GM12878 (cell line): Measurements from ENCODE around the gene IRF2. TPM values are rescaled to one million over a fixed set of nuclear protein-coding genes. Genes with fewer than 3 reads are reported as not detected.

ENCODE experiments used
- ATAC-seq: fragments of 200-7000 bp; cut with Tn5 transposase; 3 replicates; pipeline ENCODE4 v1.9.1; 2020; ENCODE audit warnings: mild to moderate bottlenecking, moderate library complexity
- BruUV-seq: library from RNA; stranded (reverse); fragments of 400-500 nt; replicated peaks from 2 replicates; lab custom pipeline; 2021; lab: Mats Ljungman, UMichigan
- CTCF ChIA-PET: fragments of 300-600 bp; sonication (Branson Sonifier 250); formaldehyde crosslinking; extraction: SDS; loops from one replicate; lab custom pipeline; 2021; ENCODE audit warnings: inconsistent platforms; lab: Yijun Ruan, JAX
- POLR2A ChIA-PET: fragments of 350-600 bp; formaldehyde crosslinking; extraction: SDS; loops from one replicate; lab custom pipeline; 2021; ENCODE audit warnings: inconsistent platforms; lab: Charles Lee
- RAD21 ChIA-PET: fragments of 300-600 bp; sonication (Branson Sonifier 250); formaldehyde crosslinking; loops from one replicate; lab custom pipeline; 2023; ENCODE audit warnings: antibody characterized with exemption; ENCODE audit not compliant: unreplicated experiment; lab: Charles Lee
- SMC1A ChIA-PET: fragments of 300-600 bp; sonication (Branson Sonifier 250); formaldehyde crosslinking; loops from one replicate; lab custom pipeline; 2023; ENCODE audit not compliant: unreplicated experiment, uncharacterized antibody; lab: Charles Lee
- DNase-seq: peaks from one replicate; pipeline ENCODE4 v3.0.0-alpha.2; 2011; ENCODE audit warnings: low read depth, low spot score
- FAIRE-seq: peaks from 3 replicates; lab custom pipeline; 2011; peaks lifted over from hg19 to GRCh38; lab: Jason Lieb, UNC
- H2AFZ ChIP-seq: 2 replicates; pipeline ENCODE4 v1.6.0; 2011; ENCODE audit warnings: low read depth, low read length, control low read depth; ENCODE audit not compliant: control insufficient read depth
- H3K27ac ChIP-seq: 2 replicates; pipeline ENCODE4 v1.5.1; 2011; ENCODE audit warnings: control low read depth; ENCODE audit not compliant: control insufficient read depth, insufficient read depth
- H3K27me3 ChIP-seq, 2 experiments: replicated peaks in 1 of 2; 2 replicates each; pipeline versions ENCODE4 v1.6.0 to v1.6.1; 2011; ENCODE audit warnings: low read length in 1 of 2; ENCODE audit not compliant: control insufficient read depth in 2 of 2, insufficient read depth in 2 of 2
- H3K36me3 ChIP-seq, 2 experiments: 2 replicates each; pipeline ENCODE4 v1.5.1; 2011; ENCODE audit warnings: low read length in 1 of 2; ENCODE audit not compliant: control insufficient read depth in 2 of 2, insufficient read depth in 2 of 2
- H3K4me1 ChIP-seq: 2 replicates; pipeline ENCODE4 v1.6.1; 2011; ENCODE audit warnings: mild to moderate bottlenecking, low read length, moderate library complexity, mixed read lengths; ENCODE audit not compliant: control insufficient read depth, insufficient read depth
- H3K4me2 ChIP-seq: 2 replicates; pipeline ENCODE4 v1.6.0; 2011; ENCODE audit warnings: control low read depth; ENCODE audit not compliant: control insufficient read depth, insufficient read depth
- H3K4me3 ChIP-seq: fragments of 200-600 bp; sonication (generic); 2 replicates; pipeline ENCODE4 v1.5.1; 2016
- H3K79me2 ChIP-seq: 2 replicates; pipeline ENCODE4 v1.6.0; 2011; ENCODE audit warnings: low read length; ENCODE audit not compliant: control insufficient read depth, insufficient read depth
- H3K9ac ChIP-seq: 2 replicates; pipeline ENCODE4 v1.8.0; 2011; ENCODE audit warnings: low read length, control low read depth, mixed read lengths; ENCODE audit not compliant: control insufficient read depth, insufficient read depth
- H3K9me3 ChIP-seq: replicated peaks from 3 replicates; pipeline ENCODE4 v1.5.1; 2011; ENCODE audit warnings: mild to moderate bottlenecking, low read length; ENCODE audit not compliant: control insufficient read depth, insufficient read depth
- H4K20me1 ChIP-seq: 2 replicates; pipeline ENCODE4 v1.6.0; 2011; ENCODE audit not compliant: control insufficient read depth, insufficient read depth
- BRCA1 ChIP-seq: IDR thresholded peaks from 2 replicates; pipeline ENCODE4 v1.6.1; 2011; ENCODE audit warnings: low read depth, low read length, improper control_type of control experiment
- EED ChIP-seq: sonication (generic); IDR thresholded peaks from 2 replicates; pipeline ENCODE4 v1.6.1; 2016; ENCODE audit warnings: antibody characterized with exemption, low read depth
- EZH2 ChIP-seq: IDR thresholded peaks from 2 replicates; pipeline ENCODE4 v1.6.1; 2012; ENCODE audit warnings: low read depth, mild to moderate bottlenecking, control low read depth, inconsistent platforms, low read length, borderline replicate concordance; ENCODE audit not compliant: control insufficient read depth
- IKZF1 ChIP-seq: fragments of 450-650 bp; conservative IDR thresholded peaks from 2 replicates; pipeline ENCODE4 v1.6.1; 2017; ENCODE audit warnings: antibody characterized with exemption, mild to moderate bottlenecking
- IKZF2 ChIP-seq, 2 experiments: fragments of 450-650 bp; IDR thresholded peaks; 2 replicates each; pipeline ENCODE4 v1.6.1; 2017; ENCODE audit warnings: mild to moderate bottlenecking in 2 of 2, moderate library complexity in 2 of 2
- NR2C2 ChIP-seq: IDR thresholded peaks from 2 replicates; pipeline ENCODE4 v1.6.1; 2011; ENCODE audit warnings: borderline replicate concordance, low read depth; ENCODE audit not compliant: control insufficient read depth, insufficient read length
- POLR2AphosphoS2 ChIP-seq: IDR thresholded peaks from 2 replicates; pipeline ENCODE4 v1.6.1; 2011; ENCODE audit warnings: low read depth, mild to moderate bottlenecking, low read length, improper control_type of control experiment, moderate library complexity
- SP1 ChIP-seq: IDR thresholded peaks from one replicate; pipeline ENCODE4 v1.6.1; 2011; ENCODE audit warnings: low read depth, low read length
- STAT1 ChIP-seq: fragments of 450-650 bp; conservative IDR thresholded peaks from 2 replicates; pipeline ENCODE4 v1.6.1; 2014; ENCODE audit warnings: antibody characterized with exemption, mild to moderate bottlenecking
- TCF12 ChIP-seq: IDR thresholded peaks from 2 replicates; pipeline ENCODE4 v1.6.1; 2011; ENCODE audit warnings: low read depth, mild to moderate bottlenecking, low read length
- TCF3 ChIP-seq: IDR thresholded peaks from 2 replicates; pipeline ENCODE4 v1.6.1; 2012; ENCODE audit warnings: low read depth, mild to moderate bottlenecking, low read length, borderline replicate concordance; ENCODE audit not compliant: insufficient read depth
- TCF7 ChIP-seq: IDR thresholded peaks from 2 replicates; pipeline ENCODE4 v1.6.1; 2014; ENCODE audit warnings: antibody characterized with exemption, borderline replicate concordance
- ZNF217 ChIP-seq: fragments of 450-650 bp; IDR thresholded peaks from 2 replicates; pipeline ENCODE4 v1.6.1; 2017; ENCODE audit warnings: antibody characterized with exemption, mild to moderate bottlenecking
- WGBS: methylation state at CpG from one replicate; pipeline ENCODE4 v1.1.6; 2016; ENCODE audit warnings: low lambda C conversion rate; ENCODE audit not compliant: insufficient replicate concordance, insufficient coverage; ENCODE audit errors: missing lambda C conversion rate; 5-methylcytosine and 5-hydroxymethylcytosine counted together
- in situ Hi-C: fragments of 300-500 bp; cut with MboI; formaldehyde crosslinking; loops from 9 replicates; pipeline ENCODE4 v1.14.3; 2018; ENCODE audit warnings: mixed read lengths
- intact Hi-C: fragments of 100-400 bp; cut with micrococcal nuclease; formaldehyde crosslinking; loops from one replicate; pipeline ENCODE4 v1.14.2; 2022; ENCODE audit not compliant: unreplicated experiment
- polyA plus RNA-seq, 11 experiments: library from polyadenylated mRNA; depleted of rRNA in 4 of 11; unstranded in 6 of 11; stranded (reverse) in 5 of 11; fragments of >200 nt; fragmentation: Nextera tagmentation in 4 of 11; fragmentation: Illumina TruSeq in 1 of 11; extraction: Ambion mirVana in 4 of 11; extraction: Trizol in 1 of 11; gene quantifications; 1 replicate in 1 of 11; 2 replicates in 10 of 11; pipeline versions ENCODE4 v1.2.1 to v1.2.3, GENCODE V29; 2011 to 2016; ENCODE audit warnings: inconsistent platforms in 2 of 11, missing spikeins in 2 of 11, low read depth in 1 of 11
- total RNA-seq, 4 experiments: library from RNA; depleted of rRNA in 3 of 4; stranded (reverse); fragments of >200 nt in 3 of 4; fragmentation: Illumina TruSeq in 1 of 4; extraction: Trizol in 1 of 4; gene quantifications; 2 replicates each; pipeline versions ENCODE4 v1.2.1 to v1.2.3, GENCODE V29; 2013 to 2021
- TF ChIP-seq, protein P1 (sequence below): IDR thresholded peaks from 2 replicates; pipeline ENCODE4 v1.6.1; 2012; ENCODE audit warnings: low read length, inconsistent platforms
- TF ChIP-seq, protein P2 (sequence below): IDR thresholded peaks from 2 replicates; pipeline ENCODE4 v1.6.1; 2012; ENCODE audit warnings: low read depth, low read length, improper control_type of control experiment
- TF ChIP-seq, protein P3 (sequence below): IDR thresholded peaks from 2 replicates; pipeline ENCODE4 v1.6.1; 2011; ENCODE audit warnings: borderline replicate concordance, low read depth, mild to moderate bottlenecking, moderate library complexity, mixed read lengths, low read length; ENCODE audit not compliant: insufficient read depth; ENCODE audit errors: extremely low read length

The IRF2 gene
- total and polyA plus RNA-seq, 10 of the 15 experiments (the other 5 are each of a cell fraction or from before 2014, with no cell fraction given) = 45.1 to 99.3 (median 58.9) TPM

DNA sequence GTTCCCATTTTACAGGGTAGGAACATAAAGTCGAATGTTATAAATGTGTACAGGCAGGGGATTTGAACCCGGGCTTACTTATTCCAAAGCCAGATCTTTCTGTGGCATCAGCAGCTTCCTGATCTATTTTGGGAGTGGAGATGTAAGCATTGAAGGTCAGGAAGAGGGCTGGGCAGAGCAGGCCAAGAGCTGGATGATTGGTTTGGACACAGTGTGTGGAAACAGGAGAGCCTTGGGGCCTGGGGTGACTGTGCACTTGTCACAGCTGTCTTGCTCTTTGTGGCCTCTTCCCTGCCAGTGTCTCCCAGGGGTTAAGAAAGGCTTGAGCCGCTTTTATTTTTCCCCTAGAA lies 128.8 kb downstream of the IRF2 start (continued):
- TF ChIP-seq, protein P1, sequence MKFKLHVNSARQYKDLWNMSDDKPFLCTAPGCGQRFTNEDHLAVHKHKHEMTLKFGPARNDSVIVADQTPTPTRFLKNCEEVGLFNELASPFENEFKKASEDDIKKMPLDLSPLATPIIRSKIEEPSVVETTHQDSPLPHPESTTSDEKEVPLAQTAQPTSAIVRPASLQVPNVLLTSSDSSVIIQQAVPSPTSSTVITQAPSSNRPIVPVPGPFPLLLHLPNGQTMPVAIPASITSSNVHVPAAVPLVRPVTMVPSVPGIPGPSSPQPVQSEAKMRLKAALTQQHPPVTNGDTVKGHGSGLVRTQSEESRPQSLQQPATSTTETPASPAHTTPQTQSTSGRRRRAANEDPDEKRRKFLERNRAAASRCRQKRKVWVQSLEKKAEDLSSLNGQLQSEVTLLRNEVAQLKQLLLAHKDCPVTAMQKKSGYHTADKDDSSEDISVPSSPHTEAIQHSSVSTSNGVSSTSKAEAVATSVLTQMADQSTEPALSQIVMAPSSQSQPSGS = no peak
- TF ChIP-seq EZH2 (no peak), EED (0 out of 2 replicates have a peak, but pooled peaks have one; percentile 8), POLR2AphosphoS2 (no peak), IKZF2 (IDR thresholded peaks at IDR 0.05) (no peak), STAT1 (no peak)
- TF ChIP-seq, protein P2, sequence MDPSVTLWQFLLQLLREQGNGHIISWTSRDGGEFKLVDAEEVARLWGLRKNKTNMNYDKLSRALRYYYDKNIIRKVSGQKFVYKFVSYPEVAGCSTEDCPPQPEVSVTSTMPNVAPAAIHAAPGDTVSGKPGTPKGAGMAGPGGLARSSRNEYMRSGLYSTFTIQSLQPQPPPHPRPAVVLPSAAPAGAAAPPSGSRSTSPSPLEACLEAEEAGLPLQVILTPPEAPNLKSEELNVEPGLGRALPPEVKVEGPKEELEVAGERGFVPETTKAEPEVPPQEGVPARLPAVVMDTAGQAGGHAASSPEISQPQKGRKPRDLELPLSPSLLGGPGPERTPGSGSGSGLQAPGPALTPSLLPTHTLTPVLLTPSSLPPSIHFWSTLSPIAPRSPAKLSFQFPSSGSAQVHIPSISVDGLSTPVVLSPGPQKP = no peak

DNA sequence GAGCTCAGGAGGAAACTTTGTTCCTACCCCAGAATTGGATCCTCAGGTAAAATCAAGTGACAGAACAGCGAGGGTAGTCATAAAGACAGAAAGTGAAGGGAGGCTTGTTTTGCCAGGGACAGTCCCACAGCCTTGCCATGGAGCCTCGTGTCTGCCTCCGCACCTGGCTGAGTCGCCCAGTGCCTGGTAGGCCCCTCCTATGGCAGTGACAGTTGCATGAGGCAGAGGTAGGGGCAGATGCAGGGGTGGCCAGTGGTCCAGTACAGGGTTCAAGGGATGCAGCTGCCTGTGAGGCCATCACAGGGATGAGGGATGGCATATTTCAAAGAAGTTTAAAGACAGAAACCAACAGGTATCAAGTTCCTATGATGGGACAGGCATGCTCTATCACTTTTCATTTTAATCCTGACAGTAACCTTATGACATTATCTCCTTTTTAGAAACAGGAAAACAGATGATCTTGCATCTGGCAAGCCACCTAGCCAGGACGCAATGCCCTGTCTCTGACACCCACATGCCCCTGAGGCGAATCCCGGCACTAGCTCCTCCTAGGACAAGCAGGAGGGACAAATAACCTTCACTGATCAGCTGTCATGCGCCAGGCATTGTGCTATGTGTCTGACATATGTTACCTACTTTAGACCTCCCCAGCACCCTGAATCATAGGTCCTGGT lies 129.3 kb downstream of the IRF2 start:
- no peaks in the 10 kb centered on the region for H3K27me3 ChIP-seq
- H3K9ac ChIP-seq = peak overlapping the region; percentile 80
- WGBS = 61% methylated on average over 8 of the region's 8 CpGs
- POLR2A ChIA-PET = interaction anchor here (0.7 to 16.9 kb wide), 12 partner anchors 8 to 191 kb away, joined by 3 to 445 read pairs (median 8); no protein-coding TSS in a partner anchor
- H3K4me1 ChIP-seq = peaks cover 63% of the 10 kb centered on the region
- SMC1A ChIA-PET = interaction anchor here (0.6 to 17.5 kb wide), 15 partner anchors 9 to 190 kb away, joined by 3 to 411 read pairs (median 13); no protein-coding TSS in a partner anchor
- ATAC-seq (peak; percentile 24), DNase-seq (no peak), FAIRE-seq (no peak)
- peak overlapping the region; percentile 87 for H3K4me2 ChIP-seq
- intact Hi-C loops (no loop called here), in situ Hi-C loops (loop anchor here (5.0 kb wide), 2 partner anchors 63 to 127 kb away; partner anchors contain the start of gene IRF2)
- peak overlapping the region; percentile 2; the same call in 1 of the 2 replicates for H2AFZ ChIP-seq
- H3K27ac ChIP-seq = peak overlapping the region; percentile 86
- CTCF ChIA-PET = interaction anchor here (0.7 to 13.5 kb wide), 15 partner anchors 8 to 187 kb away, joined by 3 to 166 read pairs (median 7); no protein-coding TSS in a partner anchor
- peaks cover 68% of the 10 kb centered on the region for H3K79me2 ChIP-seq
- RAD21 ChIA-PET = interaction anchor here (0.6 to 14.9 kb wide), 15 partner anchors 8 to 191 kb away, joined by 3 to 419 read pairs (median 31); partner anchors contain the start of gene IRF2
- H3K4me3 ChIP-seq = peak overlapping the region; percentile 55; the same call in 1 of the 2 replicates
- no peaks in the 10 kb centered on the region for H4K20me1 ChIP-seq
- no TSS peak for BruUV-seq
- H3K9me3 ChIP-seq = no peaks in the 10 kb centered on the region
- H3K36me3 ChIP-seq = peaks cover 0 to 7% of the 10 kb centered on the region in 2 experiments; a peak in 3 of 4 replicates
- TF ChIP-seq IKZF1 = peak; percentile 35
- no peak for TF ChIP-seq ZNF217
- no peak for TF ChIP-seq SP1
- no peak for TF ChIP-seq EZH2
- TF ChIP-seq TCF12 = 0 out of 2 replicates have a peak, but pooled peaks have one; percentile 33
- 0 out of 2 replicates have a peak, but pooled peaks have one; percentile 36 for TF ChIP-seq TCF3
- TF ChIP-seq, protein P3, sequence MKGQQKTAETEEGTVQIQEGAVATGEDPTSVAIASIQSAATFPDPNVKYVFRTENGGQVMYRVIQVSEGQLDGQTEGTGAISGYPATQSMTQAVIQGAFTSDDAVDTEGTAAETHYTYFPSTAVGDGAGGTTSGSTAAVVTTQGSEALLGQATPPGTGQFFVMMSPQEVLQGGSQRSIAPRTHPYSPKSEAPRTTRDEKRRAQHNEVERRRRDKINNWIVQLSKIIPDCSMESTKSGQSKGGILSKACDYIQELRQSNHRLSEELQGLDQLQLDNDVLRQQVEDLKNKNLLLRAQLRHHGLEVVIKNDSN = no peak
- no peak for TF ChIP-seq NR2C2
- TF ChIP-seq BRCA1 = no peak
- TF ChIP-seq TCF7 = no peak
